Type B pancreatic cell (in vitro differentiated cells): Measurements from ENCODE around the gene NUDT6. TPM values are rescaled to one million over a fixed set of nuclear protein-coding genes. Genes with fewer than 3 reads are reported as not detected.
"Not testable (repeated sequence)": the region's sequence is repeated elsewhere in the genome, so short reads cannot be mapped to it uniquely, and the experiment has no call there.

ENCODE experiments used
- DNase-seq: peaks from one replicate; pipeline ENCODE4 v3.0.0; 2021; ENCODE audit warnings: mixed read lengths; ENCODE audit not compliant: unreplicated experiment; ENCODE audit errors: extremely low spot score
- H3K27ac Mint-ChIP-seq: 2 replicates; pipeline ENCODE4 v1.8.0; 2021; ENCODE audit warnings: mild to moderate bottlenecking, mixed read lengths
- H3K27me3 Mint-ChIP-seq: 2 replicates; pipeline ENCODE4 v1.8.0; 2021; ENCODE audit warnings: mixed read lengths
- H3K36me3 Mint-ChIP-seq: 2 replicates; pipeline ENCODE4 v1.8.0; 2021; ENCODE audit warnings: mixed read lengths
- H3K4me1 Mint-ChIP-seq: one replicate; pipeline ENCODE4 v1.8.0; 2021; ENCODE audit warnings: mixed read lengths; ENCODE audit not compliant: unreplicated experiment
- H3K4me3 Mint-ChIP-seq: 2 replicates; pipeline ENCODE4 v1.8.0; 2021; ENCODE audit warnings: mild to moderate bottlenecking, mixed read lengths
- H3K9me3 Mint-ChIP-seq: 2 replicates; pipeline ENCODE4 v1.8.0; 2021; ENCODE audit warnings: mixed read lengths
- total RNA-seq: library from RNA; stranded (reverse); gene quantifications from 2 replicates; pipeline ENCODE4 v1.2.1, GENCODE V29; 2021; ENCODE audit warnings: low replicate concordance
- TF ChIP-seq, protein P1 (sequence below): fragments of 200-600 bp; sonication (generic); conservative IDR thresholded peaks from 2 replicates; pipeline ENCODE4 v1.5.0; 2021; ENCODE audit warnings: antibody characterized with exemption, mild to moderate bottlenecking

Gene NUDT6
- total RNA-seq, 1 donor from 2014 or later, result 10.8 TPM

DNA sequence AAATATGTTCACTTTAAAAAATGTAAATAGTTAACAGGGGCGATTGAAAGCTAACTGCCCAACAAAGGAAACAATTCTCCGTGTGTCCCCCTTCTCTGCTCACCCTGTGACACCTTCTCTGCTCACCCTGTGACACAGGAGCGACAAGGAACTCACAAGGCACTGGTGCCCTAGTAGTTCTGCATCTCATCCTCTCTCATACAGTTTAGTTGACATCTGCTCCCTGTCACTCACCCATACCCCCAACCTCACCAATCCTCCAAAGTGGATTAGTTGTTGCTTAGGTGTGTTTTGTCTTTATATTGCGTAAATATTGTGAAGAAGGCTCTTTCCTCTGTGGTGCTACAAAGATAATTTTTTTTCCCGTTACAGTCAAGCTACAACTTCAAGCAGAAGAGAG is 46.4 kb downstream of the NUDT6 start:
- DNase-seq, result no peak
- peaks cover 21% of the 10 kb centered on the region for H3K36me3 Mint-ChIP-seq
- no peak overlapping the region for H3K4me3 Mint-ChIP-seq
- H3K27me3 Mint-ChIP-seq, result no peaks in the 10 kb centered on the region
- no peak overlapping the region for H3K27ac Mint-ChIP-seq
- no peaks in the 10 kb centered on the region for H3K4me1 Mint-ChIP-seq
- peaks cover 14% of the 10 kb centered on the region for H3K9me3 Mint-ChIP-seq
- TF ChIP-seq, protein P1, sequence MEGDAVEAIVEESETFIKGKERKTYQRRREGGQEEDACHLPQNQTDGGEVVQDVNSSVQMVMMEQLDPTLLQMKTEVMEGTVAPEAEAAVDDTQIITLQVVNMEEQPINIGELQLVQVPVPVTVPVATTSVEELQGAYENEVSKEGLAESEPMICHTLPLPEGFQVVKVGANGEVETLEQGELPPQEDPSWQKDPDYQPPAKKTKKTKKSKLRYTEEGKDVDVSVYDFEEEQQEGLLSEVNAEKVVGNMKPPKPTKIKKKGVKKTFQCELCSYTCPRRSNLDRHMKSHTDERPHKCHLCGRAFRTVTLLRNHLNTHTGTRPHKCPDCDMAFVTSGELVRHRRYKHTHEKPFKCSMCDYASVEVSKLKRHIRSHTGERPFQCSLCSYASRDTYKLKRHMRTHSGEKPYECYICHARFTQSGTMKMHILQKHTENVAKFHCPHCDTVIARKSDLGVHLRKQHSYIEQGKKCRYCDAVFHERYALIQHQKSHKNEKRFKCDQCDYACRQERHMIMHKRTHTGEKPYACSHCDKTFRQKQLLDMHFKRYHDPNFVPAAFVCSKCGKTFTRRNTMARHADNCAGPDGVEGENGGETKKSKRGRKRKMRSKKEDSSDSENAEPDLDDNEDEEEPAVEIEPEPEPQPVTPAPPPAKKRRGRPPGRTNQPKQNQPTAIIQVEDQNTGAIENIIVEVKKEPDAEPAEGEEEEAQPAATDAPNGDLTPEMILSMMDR, result no peak

GRCh38 chr4:122873821-122874593 is 48.4 kb downstream of the NUDT6 start:
- DNase-seq, result no peak
- Mint-ChIP-seq H3K9me3 (peaks cover 12% of the 10 kb centered on the region), H3K4me3 (no peak overlapping the region), H3K27me3 (no peaks in the 10 kb centered on the region), H3K36me3 (peaks cover 8% of the 10 kb centered on the region), H3K27ac (no peak overlapping the region), H3K4me1 (no peaks in the 10 kb centered on the region)
- TF ChIP-seq, protein P1, result no peak

DNA sequence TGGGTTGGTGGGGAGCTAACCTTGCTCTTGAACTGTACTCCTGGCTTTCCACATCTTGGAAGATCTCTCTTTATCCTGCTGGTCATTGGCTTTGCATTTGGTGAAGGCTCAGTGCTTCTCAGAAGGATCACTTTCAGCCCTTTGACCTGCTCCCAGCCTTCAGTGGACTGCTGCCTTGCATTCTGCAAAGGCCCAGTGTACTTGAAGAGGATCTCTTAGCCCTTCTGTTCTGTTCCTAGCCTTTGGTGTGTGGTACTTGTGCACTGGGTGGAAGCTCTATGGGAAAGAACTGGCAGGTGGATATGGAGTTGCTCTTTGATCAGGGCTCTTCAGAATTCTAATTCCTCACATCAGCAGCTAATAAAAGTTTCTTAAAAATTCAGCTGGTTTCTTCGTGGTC is 49.3 kb downstream of the NUDT6 start:
- H3K9me3 Mint-ChIP-seq, result peaks cover 12% of the 10 kb centered on the region
- H3K36me3 Mint-ChIP-seq, result peaks cover under 1% of the 10 kb centered on the region
- TF ChIP-seq, protein P1, result no peak
- no peaks in the 10 kb centered on the region for H3K4me1 Mint-ChIP-seq
- no peaks in the 10 kb centered on the region for H3K27me3 Mint-ChIP-seq
- DNase-seq, result no peak
- no peak overlapping the region for H3K4me3 Mint-ChIP-seq
- no peak overlapping the region for H3K27ac Mint-ChIP-seq

DNA sequence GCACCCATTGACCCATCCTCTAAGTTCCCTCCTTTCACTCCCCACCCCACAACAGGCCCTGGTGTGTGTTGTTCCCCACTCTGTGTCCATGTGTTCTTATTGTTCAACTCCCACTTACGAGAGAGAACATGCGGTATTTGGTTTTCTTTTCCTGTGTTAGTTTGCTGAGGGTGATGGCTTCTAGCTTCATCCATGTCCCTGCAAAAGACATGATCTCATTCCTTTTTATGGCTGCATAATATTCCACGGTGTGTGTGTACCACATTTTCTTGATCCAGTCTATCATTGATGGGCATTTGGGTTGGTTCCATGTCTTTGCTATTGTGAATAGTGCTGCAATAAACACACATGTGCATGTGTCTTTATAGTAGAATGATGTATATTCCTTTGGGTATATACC is 54.2 kb downstream of the NUDT6 start:
- H3K27ac Mint-ChIP-seq, H3K4me1 Mint-ChIP-seq, H3K27me3 Mint-ChIP-seq, H3K4me3 Mint-ChIP-seq, H3K36me3 Mint-ChIP-seq, DNase-seq: not testable (repeated sequence)
- H3K9me3 Mint-ChIP-seq, result peaks cover 16% of the 10 kb centered on the region

DNA sequence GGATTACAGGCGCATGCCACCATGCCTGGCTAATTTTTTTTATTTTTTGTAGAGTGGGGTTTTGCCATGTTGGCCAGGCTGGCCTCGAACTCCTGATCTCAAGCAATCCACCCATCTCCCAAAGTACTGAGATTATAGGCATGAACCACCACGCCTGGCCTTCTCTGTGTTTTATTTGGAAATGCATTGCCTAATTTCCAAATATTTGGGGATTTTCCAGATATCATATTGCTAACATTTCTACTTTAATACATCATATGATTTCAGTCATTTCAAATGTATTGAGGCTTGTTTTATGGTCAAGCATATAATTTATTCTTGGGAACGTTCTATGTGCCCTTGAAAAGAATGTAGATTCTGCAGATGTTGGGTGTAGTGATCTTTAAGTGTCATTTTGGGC is 57.0 kb downstream of the NUDT6 start:
- Mint-ChIP-seq H3K9me3 (peaks cover 4% of the 10 kb centered on the region), H3K36me3 (peaks cover 4% of the 10 kb centered on the region), H3K4me1 (no peaks in the 10 kb centered on the region), H3K4me3 (no peak overlapping the region), H3K27me3 (no peaks in the 10 kb centered on the region), H3K27ac (no peak overlapping the region)
- TF ChIP-seq, protein P1, result no peak
- no peak for DNase-seq

GRCh38 chr4:122863639-122864038 is 58.8 kb downstream of the NUDT6 start:
- Mint-ChIP-seq H3K27me3 (no peaks in the 10 kb centered on the region), H3K4me1 (no peaks in the 10 kb centered on the region), H3K27ac (no peak overlapping the region), H3K4me3 (no peak overlapping the region), H3K9me3 (peaks cover 4% of the 10 kb centered on the region), H3K36me3 (peaks cover 4% of the 10 kb centered on the region)
- no peak for DNase-seq
- TF ChIP-seq, protein P1, result no peak
